CD14-positive monocyte (primary cell): ENCODE results near the gene ABT1. TPM values are rescaled to one million over a fixed set of nuclear protein-coding genes. Genes with fewer than 3 reads are reported as not detected.

Experiments used
- DNase-seq, 3 donors: peaks; one replicate each; pipeline ENCODE4 v3.0.0-alpha.2; 2011 to 2022
- H2AFZ ChIP-seq: 2 replicates; pipeline ENCODE4 v1.6.0; 2012; ENCODE audit warnings: mild to moderate bottlenecking, low read depth, low read length, inconsistent platforms; ENCODE audit not compliant: insufficient read depth, poor library complexity, severe bottlenecking
- H3K27ac ChIP-seq, 2 donors: 1 replicate in 1 of 2; 2 replicates in 1 of 2; pipeline ENCODE4 v1.5.1; 2012 to 2013; ENCODE audit warnings: low read length in 2 of 2, control low read depth in 1 of 2, inconsistent platforms in 1 of 2, low read depth in 1 of 2, mild to moderate bottlenecking in 1 of 2
- H3K27me3 ChIP-seq, 2 donors: one replicate each; pipeline versions ENCODE4 v1.6.0 to v1.6.1; 2011 to 2013; ENCODE audit warnings: low read length in 2 of 2; ENCODE audit not compliant: control insufficient read depth in 2 of 2, insufficient read depth in 2 of 2
- H3K36me3 ChIP-seq, 2 donors: replicated peaks in 1 of 2; 1 replicate in 1 of 2; 2 replicates in 1 of 2; pipeline versions ENCODE4 v1.5.1 to v1.6.1; 2012 to 2013; ENCODE audit warnings: low read length in 2 of 2, control low read depth in 1 of 2, inconsistent platforms in 1 of 2, mild to moderate bottlenecking in 1 of 2; ENCODE audit not compliant: insufficient read depth in 2 of 2, control insufficient read depth in 1 of 2
- H3K4me1 ChIP-seq, 2 donors: 1 replicate in 1 of 2; 2 replicates in 1 of 2; pipeline versions ENCODE4 v1.5.1 to v1.6.1; 2012 to 2013; ENCODE audit warnings: low read length in 2 of 2, control low read depth in 1 of 2, inconsistent platforms in 1 of 2, mild to moderate bottlenecking in 1 of 2, moderate library complexity in 1 of 2; ENCODE audit not compliant: insufficient read depth in 2 of 2, control insufficient read depth in 1 of 2
- H3K4me2 ChIP-seq: replicated peaks from 2 replicates; pipeline ENCODE3; 2012; ENCODE audit warnings: low read length, moderate library complexity, mild to moderate bottlenecking; ENCODE audit not compliant: poor library complexity, severe bottlenecking; ENCODE audit errors: extremely low read depth
- H3K4me3 ChIP-seq, 3 experiments: fragments of 200-600 bp in 1 of 3; sonication (generic) in 1 of 3; replicated peaks in 1 of 3; 1 replicate in 2 of 3; 2 replicates in 1 of 3; pipeline ENCODE4 v1.5.1; 2011 to 2013; ENCODE audit warnings: low read length in 3 of 3, mild to moderate bottlenecking in 3 of 3, control low read depth in 2 of 3, low read depth in 2 of 3, inconsistent platforms in 1 of 3, moderate library complexity in 1 of 3
- H3K79me2 ChIP-seq: 2 replicates; pipeline ENCODE4 v1.6.0; 2012; ENCODE audit warnings: mild to moderate bottlenecking, control low read depth, inconsistent platforms, low read length, moderate library complexity; ENCODE audit not compliant: insufficient read depth
- H3K9ac ChIP-seq: 2 replicates; pipeline ENCODE4 v1.6.0; 2017; ENCODE audit warnings: low read length, mild to moderate bottlenecking; ENCODE audit not compliant: insufficient read depth, poor library complexity, severe bottlenecking
- H3K9me3 ChIP-seq, 2 donors: replicated peaks in 1 of 2; 1 replicate in 1 of 2; 2 replicates in 1 of 2; pipeline versions ENCODE4 v1.5.1 to v1.6.1; 2012 to 2013; ENCODE audit warnings: low read length in 2 of 2, control low read depth in 1 of 2; ENCODE audit not compliant: control insufficient read depth in 1 of 2, insufficient read depth in 1 of 2
- H4K20me1 ChIP-seq: 2 replicates; pipeline ENCODE4 v1.6.0; 2012; ENCODE audit warnings: mild to moderate bottlenecking, low read length, control low read depth, moderate library complexity; ENCODE audit not compliant: insufficient read depth
- H3K27ac Mint-ChIP-seq, 7 donors: one replicate each; pipeline ENCODE4 v1.8.0; 2020; ENCODE audit warnings: mild to moderate bottlenecking in 7 of 7, mixed read lengths in 7 of 7, moderate library complexity in 6 of 7, inconsistent platforms in 2 of 7
- H3K27me3 Mint-ChIP-seq, 3 donors: one replicate each; pipeline ENCODE4 v1.8.0; 2021 to 2022; ENCODE audit warnings: low read depth in 3 of 3, mild to moderate bottlenecking in 3 of 3, mixed read lengths in 3 of 3, moderate library complexity in 3 of 3, inconsistent platforms in 1 of 3
- H3K36me3 Mint-ChIP-seq, 2 donors: one replicate each; pipeline ENCODE4 v1.8.0; 2020; ENCODE audit warnings: mixed read lengths in 2 of 2, inconsistent platforms in 1 of 2, mild to moderate bottlenecking in 1 of 2
- H3K4me1 Mint-ChIP-seq: one replicate; pipeline ENCODE4 v1.8.0; 2020; ENCODE audit warnings: mild to moderate bottlenecking, mixed read lengths
- H3K4me3 Mint-ChIP-seq, 2 donors: one replicate each; pipeline ENCODE4 v1.8.0; 2020; ENCODE audit warnings: mild to moderate bottlenecking in 2 of 2, mixed read lengths in 2 of 2, moderate library complexity in 1 of 2
- H3K9me3 Mint-ChIP-seq, 7 donors: one replicate each; pipeline ENCODE4 v1.8.0; 2020 to 2022; ENCODE audit warnings: mixed read lengths in 7 of 7, mild to moderate bottlenecking in 6 of 7, moderate library complexity in 6 of 7, inconsistent platforms in 2 of 7
- WGBS: methylation state at CpG from one replicate; pipeline ENCODE4 v1.1.5; 2013; ENCODE audit warnings: missing lambda C conversion rate; ENCODE audit not compliant: insufficient coverage; 5-methylcytosine and 5-hydroxymethylcytosine counted together
- intact Hi-C, 2 donors: fragments of 100-400 bp; cut with micrococcal nuclease; formaldehyde crosslinking; loops; one replicate each; pipeline versions ENCODE4 v1.15.0 to v1.15.1; 2023
- polyA plus RNA-seq, 3 donors: library from polyadenylated mRNA; depleted of rRNA in 1 of 3; unstranded in 2 of 3; stranded (reverse) in 1 of 3; fragments of 300-500 nt in 2 of 3; fragments of >200 nt in 1 of 3; fragmentation: Illumina TruSeq in 2 of 3; gene quantifications; 1 replicate in 2 of 3; 2 replicates in 1 of 3; pipeline ENCODE4 v1.2.3, GENCODE V29; 2012 to 2021
- TF ChIP-seq, protein P1 (sequence below): fragments of 200-600 bp; IDR thresholded peaks from one replicate; pipeline ENCODE4 v1.8.0; 2022; ENCODE audit warnings: antibody characterized with exemption, mild to moderate bottlenecking

ABT1 gene
- polyA plus RNA-seq, 3 donors, result 11.6 to 40.6 (median 31.7) TPM

DNA sequence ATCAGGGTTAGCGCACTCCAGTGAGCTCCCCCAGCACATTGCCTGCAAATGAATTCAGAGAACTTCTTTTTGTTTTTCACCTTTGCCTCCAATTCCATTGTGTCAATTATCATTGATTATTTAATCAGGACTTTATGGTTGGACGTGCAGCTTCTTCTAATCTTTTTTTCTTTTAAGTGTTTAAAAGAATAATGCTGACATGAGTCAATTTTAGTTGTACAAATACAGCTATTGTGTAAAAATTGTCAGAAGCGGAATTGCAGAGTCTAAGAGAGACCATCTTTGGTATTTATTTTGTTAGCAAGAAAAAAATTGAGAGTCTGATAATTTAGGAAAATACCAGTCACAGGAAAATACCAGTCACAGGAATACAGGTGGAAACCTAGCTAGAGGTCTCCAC, 5.5 kb downstream of the ABT1 start:
- Mint-ChIP-seq H3K4me1 (peaks cover 10% of the 10 kb centered on the region), H3K9me3 (no peaks in the 10 kb centered on the region), H3K27me3 (peaks cover 0 to 4% (median 1%) of the 10 kb centered on the region in 3 donors), H3K27ac (no peak overlapping the region), H3K4me3 (no peak overlapping the region), H3K36me3 (peaks cover 27 to 29% of the 10 kb centered on the region in 2 donors)
- intact Hi-C loops, result no loop called here
- Histone ChIP-seq H4K20me1 (no peaks in the 10 kb centered on the region), H3K79me2 (peaks cover 12% of the 10 kb centered on the region), H2AFZ (no peak overlapping the region), H3K9me3 (no peaks in the 10 kb centered on the region), H3K4me1 (peaks cover 7 to 12% of the 10 kb centered on the region in 2 donors), H3K27me3 (no peaks in the 10 kb centered on the region), H3K4me2 (no peak overlapping the region), H3K27ac (no peak overlapping the region), H3K4me3 (no peak overlapping the region), H3K36me3 (peaks cover 19 to 24% of the 10 kb centered on the region in 2 donors), H3K9ac (no peak overlapping the region)
- DNase-seq, result no peak
- no CpG with 5 or more reads among the region's 3 CpGs for WGBS
- TF ChIP-seq, protein P1, sequence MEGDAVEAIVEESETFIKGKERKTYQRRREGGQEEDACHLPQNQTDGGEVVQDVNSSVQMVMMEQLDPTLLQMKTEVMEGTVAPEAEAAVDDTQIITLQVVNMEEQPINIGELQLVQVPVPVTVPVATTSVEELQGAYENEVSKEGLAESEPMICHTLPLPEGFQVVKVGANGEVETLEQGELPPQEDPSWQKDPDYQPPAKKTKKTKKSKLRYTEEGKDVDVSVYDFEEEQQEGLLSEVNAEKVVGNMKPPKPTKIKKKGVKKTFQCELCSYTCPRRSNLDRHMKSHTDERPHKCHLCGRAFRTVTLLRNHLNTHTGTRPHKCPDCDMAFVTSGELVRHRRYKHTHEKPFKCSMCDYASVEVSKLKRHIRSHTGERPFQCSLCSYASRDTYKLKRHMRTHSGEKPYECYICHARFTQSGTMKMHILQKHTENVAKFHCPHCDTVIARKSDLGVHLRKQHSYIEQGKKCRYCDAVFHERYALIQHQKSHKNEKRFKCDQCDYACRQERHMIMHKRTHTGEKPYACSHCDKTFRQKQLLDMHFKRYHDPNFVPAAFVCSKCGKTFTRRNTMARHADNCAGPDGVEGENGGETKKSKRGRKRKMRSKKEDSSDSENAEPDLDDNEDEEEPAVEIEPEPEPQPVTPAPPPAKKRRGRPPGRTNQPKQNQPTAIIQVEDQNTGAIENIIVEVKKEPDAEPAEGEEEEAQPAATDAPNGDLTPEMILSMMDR, result no peak

DNA sequence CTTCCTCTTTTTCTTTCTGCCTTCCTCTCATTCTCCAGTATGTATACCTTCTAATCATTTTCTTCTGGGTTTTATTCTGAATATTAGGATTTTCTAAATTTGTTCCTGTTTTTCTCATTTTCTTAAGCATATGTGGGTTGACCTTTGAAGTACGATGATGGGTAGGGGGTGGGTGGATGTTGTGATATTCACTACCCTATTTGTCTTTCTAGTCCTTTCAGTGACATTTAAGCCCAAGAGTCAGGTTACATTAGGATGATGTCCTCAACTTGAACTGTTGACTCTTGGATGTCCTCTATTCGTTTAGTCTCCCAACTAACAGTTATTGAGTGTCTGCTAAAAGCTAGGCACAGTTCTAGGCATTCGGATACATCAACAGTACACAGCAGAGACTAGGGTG, 7.3 kb downstream of the ABT1 start:
- no peak overlapping the region for H3K4me2 ChIP-seq
- H3K4me3 ChIP-seq, result no peak overlapping the region
- Mint-ChIP-seq H3K4me3 (no peak overlapping the region), H3K9me3 (no peaks in the 10 kb centered on the region), H3K36me3 (peaks cover 15 to 17% of the 10 kb centered on the region in 2 donors), H3K27ac (no peak overlapping the region), H3K4me1 (peaks cover 3% of the 10 kb centered on the region), H3K27me3 (peaks cover 1 to 4% (median 3%) of the 10 kb centered on the region in 3 donors)
- 100% methylated on average over 1 of the region's 3 CpGs for WGBS
- H3K9me3 ChIP-seq, result no peaks in the 10 kb centered on the region
- no peak overlapping the region for H3K27ac ChIP-seq
- no peaks in the 10 kb centered on the region for H3K27me3 ChIP-seq
- H3K36me3 ChIP-seq, result peaks cover 8 to 14% of the 10 kb centered on the region in 2 donors
- no peak overlapping the region for H3K9ac ChIP-seq
- H2AFZ ChIP-seq, result no peak overlapping the region
- no peaks in the 10 kb centered on the region for H4K20me1 ChIP-seq
- TF ChIP-seq, protein P1, result no peak
- intact Hi-C loops, result no loop called here
- H3K79me2 ChIP-seq, result no peaks in the 10 kb centered on the region
- H3K4me1 ChIP-seq, result no peaks in the 10 kb centered on the region
- no peak for DNase-seq
